Uterus (tissue), 2 donors: ENCODE data around the gene TJAP1.

ENCODE experiments used
- CTCF ChIP-seq, 4 experiments: fragments of 200-600 bp in 2 of 4; fragments of 450-650 bp in 2 of 4; sonication (generic) in 2 of 4; IDR thresholded peaks; one replicate each; pipeline ENCODE4 v1.5.1; 2016 to 2019; ENCODE audit warnings: antibody characterized with exemption in 4 of 4, mild to moderate bottlenecking in 2 of 4, moderate library complexity in 1 of 4
- POLR2A ChIP-seq, 2 donors: fragments of 450-650 bp; IDR thresholded peaks; one replicate each; pipeline ENCODE4 v1.6.1; 2016; ENCODE audit warnings: antibody characterized with exemption in 2 of 2, mild to moderate bottlenecking in 1 of 2, moderate library complexity in 1 of 2

GRCh38 chr6:43454290-43454695, 23.1 kb upstream of the TJAP1 start:
- TF ChIP-seq CTCF (IDR thresholded peaks at IDR 0.05) (peak; percentile 86 to 94 (median 88)), POLR2A (IDR thresholded peaks at IDR 0.05) (peak in 1 of 2 donors; percentile 13)
